Measurements from ENCODE around the gene CWC22.

DNA sequence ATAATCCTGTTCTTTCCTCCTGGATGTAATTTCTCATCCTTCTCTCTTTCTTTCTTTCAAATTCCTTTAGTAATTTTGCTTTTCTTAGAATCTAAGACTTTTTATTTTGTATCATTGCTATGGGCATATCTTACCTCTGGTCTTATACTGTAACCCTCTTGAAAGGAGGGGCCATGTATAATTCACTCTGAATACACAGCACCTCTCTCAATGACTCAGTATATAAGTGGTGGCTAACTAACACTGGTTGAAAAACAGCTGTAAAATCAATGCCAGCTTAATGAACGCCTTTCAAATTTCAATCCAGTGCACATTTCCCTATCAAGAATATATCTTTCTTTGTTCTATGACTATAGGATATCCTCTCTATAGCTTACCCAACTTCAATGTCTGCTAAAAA lies 53.7 kb downstream of the CWC22 start:
- TF ChIP-seq POLR2A (IDR thresholded peaks at IDR 0.05) = no peak
- TF ChIP-seq, protein P1, sequence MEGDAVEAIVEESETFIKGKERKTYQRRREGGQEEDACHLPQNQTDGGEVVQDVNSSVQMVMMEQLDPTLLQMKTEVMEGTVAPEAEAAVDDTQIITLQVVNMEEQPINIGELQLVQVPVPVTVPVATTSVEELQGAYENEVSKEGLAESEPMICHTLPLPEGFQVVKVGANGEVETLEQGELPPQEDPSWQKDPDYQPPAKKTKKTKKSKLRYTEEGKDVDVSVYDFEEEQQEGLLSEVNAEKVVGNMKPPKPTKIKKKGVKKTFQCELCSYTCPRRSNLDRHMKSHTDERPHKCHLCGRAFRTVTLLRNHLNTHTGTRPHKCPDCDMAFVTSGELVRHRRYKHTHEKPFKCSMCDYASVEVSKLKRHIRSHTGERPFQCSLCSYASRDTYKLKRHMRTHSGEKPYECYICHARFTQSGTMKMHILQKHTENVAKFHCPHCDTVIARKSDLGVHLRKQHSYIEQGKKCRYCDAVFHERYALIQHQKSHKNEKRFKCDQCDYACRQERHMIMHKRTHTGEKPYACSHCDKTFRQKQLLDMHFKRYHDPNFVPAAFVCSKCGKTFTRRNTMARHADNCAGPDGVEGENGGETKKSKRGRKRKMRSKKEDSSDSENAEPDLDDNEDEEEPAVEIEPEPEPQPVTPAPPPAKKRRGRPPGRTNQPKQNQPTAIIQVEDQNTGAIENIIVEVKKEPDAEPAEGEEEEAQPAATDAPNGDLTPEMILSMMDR (IDR thresholded peaks at IDR 0.05) = no peak
